Mesothelial cell of epicardium (in vitro differentiated cells): Measurements from ENCODE around the gene RNF223. TPM values are rescaled to one million over a fixed set of nuclear protein-coding genes. Genes with fewer than 3 reads are reported as not detected.
A peak's percentile ranks its signal among the peaks of the same experiment; 100 is the strongest.
"Not testable (repeated sequence)": the region's sequence is repeated elsewhere in the genome, so short reads cannot be mapped to it uniquely, and the experiment has no call there.

Experiments
- DNase-seq, 2 experiments: peaks; one replicate each; pipeline ENCODE4 v3.0.0; 2021; ENCODE audit warnings: low spot score in 2 of 2; ENCODE audit not compliant: unreplicated experiment in 2 of 2
- H3K27ac Mint-ChIP-seq: 2 replicates; pipeline ENCODE4 v1.8.0; 2021; ENCODE audit warnings: mixed read lengths
- H3K27me3 Mint-ChIP-seq: 2 replicates; pipeline ENCODE4 v1.8.0; 2021; ENCODE audit warnings: low read depth, mixed read lengths
- H3K36me3 Mint-ChIP-seq: 2 replicates; pipeline ENCODE4 v1.8.0; 2021; ENCODE audit warnings: mixed read lengths
- H3K4me1 Mint-ChIP-seq: 2 replicates; pipeline ENCODE4 v1.8.0; 2021; ENCODE audit warnings: mixed read lengths
- H3K4me3 Mint-ChIP-seq: 2 replicates; pipeline ENCODE4 v1.8.0; 2021; ENCODE audit warnings: mild to moderate bottlenecking, moderate library complexity, mixed read lengths
- H3K9me3 Mint-ChIP-seq: 2 replicates; pipeline ENCODE4 v1.8.0; 2021; ENCODE audit warnings: mixed read lengths
- CTCF ChIP-seq: fragments of 200-600 bp; sonication (generic); IDR thresholded peaks from one replicate; pipeline ENCODE4 v1.5.0; 2021; ENCODE audit warnings: antibody characterized with exemption; ENCODE audit not compliant: unreplicated experiment
- total RNA-seq: library from RNA; stranded (reverse); gene quantifications from 3 replicates; pipeline ENCODE4 v1.2.1, GENCODE V29; 2021

Gene RNF223
- total RNA-seq, 1 donor from 2014 or later = 0.27 TPM

DNA sequence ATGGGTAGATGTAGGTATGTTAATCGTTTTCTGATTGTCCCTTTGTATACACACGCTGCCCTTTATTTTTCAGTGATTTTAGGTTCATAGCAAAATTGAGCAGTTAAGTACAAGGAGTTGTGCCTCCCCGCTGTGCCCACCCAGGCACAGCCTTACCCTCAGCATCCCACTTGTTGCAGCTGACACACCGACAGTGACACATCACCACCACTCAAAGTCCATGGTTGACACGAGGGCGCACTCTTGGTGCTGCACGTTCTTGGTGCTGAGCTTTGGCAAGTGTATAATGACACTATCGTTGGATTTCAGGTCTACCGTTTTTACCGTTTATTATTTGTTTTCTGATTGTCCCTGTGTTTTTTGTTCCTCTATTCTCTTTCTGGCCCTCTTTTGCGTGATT lies 26.2 kb upstream of the RNF223 start:
- peak in 1 of 2 experiments; percentile 6 for DNase-seq
- TF ChIP-seq CTCF = no peak
- H3K4me1 Mint-ChIP-seq = no peaks in the 10 kb centered on the region
- no peak overlapping the region for H3K4me3 Mint-ChIP-seq
- no peak overlapping the region for H3K27ac Mint-ChIP-seq
- H3K36me3 Mint-ChIP-seq = peaks cover 20% of the 10 kb centered on the region
- peaks cover 28% of the 10 kb centered on the region for H3K9me3 Mint-ChIP-seq
- no peaks in the 10 kb centered on the region for H3K27me3 Mint-ChIP-seq

DNA sequence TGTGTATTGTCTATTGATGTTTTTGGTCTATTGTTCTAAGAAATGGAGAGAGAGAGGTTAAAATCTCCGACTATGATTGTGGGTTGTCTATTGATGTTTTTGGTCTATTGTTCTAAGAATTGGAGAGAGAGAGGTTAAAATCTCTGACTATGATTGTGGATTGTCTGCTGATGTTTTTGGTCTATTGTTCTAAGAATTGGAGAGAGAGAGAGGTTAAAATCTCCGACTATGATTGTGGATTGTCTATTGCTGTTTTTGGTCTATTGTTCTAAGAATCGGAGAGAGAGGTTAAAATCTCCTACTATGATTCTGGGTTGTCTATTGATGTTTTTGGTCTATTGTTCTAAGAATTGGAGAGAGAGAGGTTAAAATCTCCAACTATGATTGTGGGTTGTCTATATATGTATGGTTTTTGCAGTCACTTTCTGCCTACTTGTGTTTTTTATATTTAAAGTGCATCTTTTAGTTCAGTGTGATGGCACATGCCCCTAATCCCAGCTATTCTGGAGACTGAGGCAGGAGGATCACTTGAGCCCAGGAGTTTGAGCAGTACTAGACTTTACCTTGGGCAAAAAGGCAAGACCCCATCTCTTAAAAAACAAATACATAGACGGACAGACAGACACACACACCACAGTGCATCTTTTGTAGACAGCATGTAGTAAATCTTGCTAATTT lies 25.5 kb upstream of the RNF223 start:
- no peak overlapping the region for H3K27ac Mint-ChIP-seq
- no peak overlapping the region for H3K4me3 Mint-ChIP-seq
- H3K4me1 Mint-ChIP-seq = no peaks in the 10 kb centered on the region
- H3K9me3 Mint-ChIP-seq = peaks cover 35% of the 10 kb centered on the region
- no peak for TF ChIP-seq CTCF
- peaks cover 21% of the 10 kb centered on the region for H3K36me3 Mint-ChIP-seq
- H3K27me3 Mint-ChIP-seq = no peaks in the 10 kb centered on the region
- no peak for DNase-seq

DNA sequence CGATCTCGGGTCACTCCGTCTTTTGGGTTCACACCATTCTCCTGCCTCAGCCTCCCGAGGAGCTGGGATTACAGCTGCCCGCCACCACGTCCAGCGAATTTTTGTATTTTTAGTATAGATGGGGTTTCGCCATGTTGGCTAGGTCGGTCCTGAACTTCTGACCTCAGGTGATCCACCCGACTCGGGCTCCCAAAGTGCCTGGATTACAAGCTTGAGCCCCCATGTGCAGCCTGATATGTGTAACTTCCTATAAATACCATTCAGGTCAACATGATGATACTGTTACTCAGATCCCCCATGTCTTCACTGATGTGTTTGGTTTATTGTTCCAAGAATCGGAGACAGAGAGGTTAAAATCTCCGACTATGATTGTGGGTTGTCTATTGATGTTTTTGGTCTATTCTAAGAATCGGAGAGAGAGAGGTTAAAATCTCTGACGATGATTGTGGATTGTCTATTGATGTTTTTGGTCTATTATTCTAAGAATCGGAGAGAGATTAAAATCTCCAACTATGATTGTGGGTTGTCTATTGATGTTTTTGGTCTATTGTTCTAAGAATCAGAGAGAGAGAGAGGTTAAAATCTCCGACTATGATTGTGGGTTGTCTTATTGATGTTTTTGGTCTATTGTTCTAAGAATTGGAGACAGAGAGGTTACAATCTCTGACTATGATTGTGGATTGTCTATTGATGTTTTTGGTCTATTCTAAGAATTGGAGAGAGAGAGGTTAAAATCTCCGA lies 24.7 kb upstream of the RNF223 start:
- no peak for TF ChIP-seq CTCF
- H3K4me3 Mint-ChIP-seq = no peak overlapping the region
- H3K4me1 Mint-ChIP-seq = no peaks in the 10 kb centered on the region
- peak in 1 of 2 experiments; percentile 19 for DNase-seq
- H3K36me3 Mint-ChIP-seq = peaks cover 21% of the 10 kb centered on the region
- H3K27ac Mint-ChIP-seq = no peak overlapping the region
- H3K27me3 Mint-ChIP-seq = no peaks in the 10 kb centered on the region
- peaks cover 35% of the 10 kb centered on the region for H3K9me3 Mint-ChIP-seq

- DNase-seq, H3K27me3 Mint-ChIP-seq, H3K4me1 Mint-ChIP-seq, H3K27ac Mint-ChIP-seq, H3K4me3 Mint-ChIP-seq: not testable (repeated sequence)
- peaks cover 23% of the 10 kb centered on the region for H3K36me3 Mint-ChIP-seq
- peaks cover 35% of the 10 kb centered on the region for H3K9me3 Mint-ChIP-seq
Measured at GRCh38 chr1:1096136-1096535, 22.0 kb upstream of the RNF223 start.

DNA sequence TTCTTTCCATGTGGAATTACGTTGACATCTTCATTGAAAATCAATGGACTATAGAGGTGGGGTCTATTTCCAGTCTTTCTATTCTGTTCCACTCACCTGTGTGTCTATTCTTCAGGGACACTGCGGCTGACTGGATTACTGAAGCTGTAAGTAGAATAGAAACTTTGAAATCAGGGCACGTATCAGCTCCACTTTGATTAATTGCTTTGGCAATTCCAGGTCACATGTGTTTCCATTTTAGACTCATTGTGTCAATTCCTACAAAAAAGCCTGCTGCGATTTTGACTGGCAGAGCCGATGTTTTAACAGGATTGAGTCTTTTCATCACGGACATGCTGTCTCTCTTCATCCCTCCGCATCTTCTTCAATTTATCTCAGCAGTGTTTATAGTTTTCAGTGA lies 20.9 kb upstream of the RNF223 start:
- TF ChIP-seq CTCF = no peak
- Mint-ChIP-seq H3K4me1 (no peaks in the 10 kb centered on the region), H3K27ac (no peak overlapping the region), H3K4me3 (no peak overlapping the region), H3K9me3 (peaks cover 28% of the 10 kb centered on the region), H3K27me3 (no peaks in the 10 kb centered on the region), H3K36me3 (peaks cover 18% of the 10 kb centered on the region)
- DNase-seq = no peak

DNA sequence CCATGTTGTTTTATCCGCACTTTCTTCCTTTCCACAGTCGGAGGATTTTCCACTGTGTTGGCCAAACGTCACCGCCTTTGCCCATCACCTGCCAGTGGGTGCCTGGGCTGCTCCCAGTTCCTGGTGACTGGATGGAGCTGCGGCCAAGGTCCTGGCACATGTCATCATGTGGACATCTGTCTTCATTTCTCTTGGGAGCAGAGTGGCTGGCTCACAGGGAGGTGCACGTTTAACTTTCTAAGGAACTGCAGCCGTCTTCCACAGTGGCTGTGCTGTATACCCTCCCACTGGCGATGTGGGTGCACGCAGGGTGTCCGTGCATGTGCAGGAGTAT lies 19.5 kb upstream of the RNF223 start:
- peaks cover 9% of the 10 kb centered on the region for H3K36me3 Mint-ChIP-seq
- peaks cover 16% of the 10 kb centered on the region for H3K9me3 Mint-ChIP-seq
- no peaks in the 10 kb centered on the region for H3K4me1 Mint-ChIP-seq
- H3K27me3 Mint-ChIP-seq = no peaks in the 10 kb centered on the region
- no peak for TF ChIP-seq CTCF
- no peak overlapping the region for H3K27ac Mint-ChIP-seq
- H3K4me3 Mint-ChIP-seq = no peak overlapping the region
- peak in 1 of 2 experiments; percentile 20 for DNase-seq
